DMS53 treated with DMSO at 0.1 percent for 48 hours (cell line): ENCODE measurements around the gene CDKN1C.

Experiments used
- DNase-seq: peaks from one replicate; lab custom pipeline; 2025; ENCODE audit not compliant: unreplicated experiment; lab: John Stamatoyannopoulos, UW

CDKN1C gene

DNA sequence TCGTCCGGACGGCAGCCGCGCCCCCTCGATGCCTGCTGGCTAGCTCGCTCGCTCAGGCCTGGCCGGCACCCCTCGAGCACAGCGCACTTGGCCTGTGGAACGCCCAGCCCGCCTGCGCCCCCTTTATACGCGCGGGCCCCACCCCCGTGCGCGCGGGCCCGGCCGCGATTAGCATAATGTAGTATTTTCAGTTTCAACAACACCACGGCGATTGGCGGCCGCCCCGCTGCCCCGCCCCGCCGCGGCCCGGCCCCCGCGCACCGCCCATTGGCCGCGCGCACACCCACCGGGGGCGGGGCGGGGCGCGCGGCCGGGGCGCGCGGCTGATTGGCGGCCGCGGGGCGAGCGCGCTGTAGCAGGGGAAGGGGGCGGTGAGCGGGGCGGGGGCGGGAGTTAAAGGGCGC is at the start of gene CDKN1C:
Gene CDKN1C, minus strand, starts transcription at position 98 of the 404 bp plus-strand sequence. CDS start 319 bp downstream, outside the sequence.
- DNase-seq, result peak; percentile 36

- no peak for DNase-seq
Observed at GRCh38 chr11:2934611-2935239, 49.1 kb upstream of the CDKN1C start.

- DNase-seq, result no peak
Observed at GRCh38 chr11:2934021-2934550, 48.5 kb upstream of the CDKN1C start.

DNA sequence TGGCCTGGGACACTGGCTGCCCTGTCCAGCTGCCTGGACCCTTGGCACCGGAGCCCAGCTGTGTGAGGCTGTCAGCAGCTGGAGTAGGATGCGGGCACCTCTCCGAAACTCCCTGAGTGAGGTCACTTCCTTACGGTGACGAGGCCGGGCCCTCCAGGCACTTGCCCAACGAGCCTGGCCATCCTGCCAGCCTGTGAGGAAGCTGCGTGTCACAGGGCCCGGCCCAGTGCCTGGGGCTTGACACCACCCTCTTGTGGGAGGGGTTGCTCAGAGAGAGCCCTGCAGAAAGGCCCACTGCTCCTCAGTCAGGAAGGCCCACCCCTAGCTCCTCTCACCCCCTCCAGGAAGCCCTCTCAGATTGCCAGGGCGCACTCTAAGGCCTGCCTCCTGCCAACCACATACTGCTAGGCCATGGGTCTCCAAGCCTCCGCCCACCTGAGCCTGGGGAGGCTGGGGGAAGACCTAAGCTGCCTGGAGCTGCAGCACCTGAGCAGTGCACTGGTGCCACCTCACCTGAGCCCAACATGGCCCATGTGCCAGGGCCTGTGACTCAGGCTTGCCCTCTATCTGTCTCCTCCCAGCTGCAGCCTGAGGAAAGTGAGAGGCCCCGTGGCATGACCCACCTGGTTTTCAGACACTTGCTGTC is 47.9 kb upstream of the CDKN1C start:
- peak; percentile 78 for DNase-seq

GRCh38 chr11:2932850-2933251 is 47.3 kb upstream of the CDKN1C start:
- peak; percentile 19 for DNase-seq

DNA sequence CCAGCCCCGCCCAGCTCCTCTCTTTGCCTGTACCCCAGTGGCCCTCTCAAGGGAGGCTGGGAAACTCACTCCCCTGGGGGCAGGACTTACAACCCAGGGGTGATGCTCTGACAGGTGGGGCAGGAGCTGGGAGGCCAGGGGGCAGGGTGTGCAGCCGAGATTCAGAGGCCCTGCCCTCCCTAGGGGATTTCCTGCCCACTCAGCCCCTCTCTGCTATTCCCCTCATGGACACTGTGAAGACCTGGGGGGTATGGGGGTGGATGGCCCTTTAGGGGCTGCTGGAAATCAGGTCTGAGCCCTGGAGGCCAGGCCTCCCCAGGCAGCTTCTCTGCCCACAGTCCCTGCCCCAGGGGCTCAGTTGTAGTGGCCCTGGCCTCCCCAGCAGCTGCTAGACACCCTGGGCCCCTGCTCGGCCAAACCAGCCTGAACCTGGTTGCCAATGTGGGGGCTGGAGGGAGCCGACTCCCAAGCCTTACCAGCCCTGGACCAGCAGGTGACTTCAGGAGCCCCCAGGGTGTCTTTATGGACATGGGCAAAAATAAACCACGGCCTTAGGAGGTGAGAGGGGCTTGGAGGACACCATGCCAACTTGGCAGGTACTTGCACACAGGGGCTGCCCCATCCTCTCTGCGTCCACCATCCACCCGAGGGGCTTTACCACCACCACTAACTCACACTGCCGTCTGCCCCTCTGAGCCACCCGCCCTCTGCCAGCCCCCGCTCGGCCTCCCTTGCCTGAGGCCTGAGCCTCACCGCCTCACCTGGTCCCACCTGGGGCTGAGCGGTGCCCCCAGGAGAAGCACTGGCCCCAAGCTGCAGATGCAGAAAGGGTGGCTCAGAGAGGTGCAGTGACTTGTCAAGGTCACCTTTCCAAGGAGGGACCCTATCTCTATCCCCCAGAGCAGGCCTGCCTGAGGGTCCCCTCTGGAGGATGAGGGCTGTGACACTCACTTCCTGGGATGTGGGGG is 46.5 kb upstream of the CDKN1C start:
- no peak for DNase-seq

DNA sequence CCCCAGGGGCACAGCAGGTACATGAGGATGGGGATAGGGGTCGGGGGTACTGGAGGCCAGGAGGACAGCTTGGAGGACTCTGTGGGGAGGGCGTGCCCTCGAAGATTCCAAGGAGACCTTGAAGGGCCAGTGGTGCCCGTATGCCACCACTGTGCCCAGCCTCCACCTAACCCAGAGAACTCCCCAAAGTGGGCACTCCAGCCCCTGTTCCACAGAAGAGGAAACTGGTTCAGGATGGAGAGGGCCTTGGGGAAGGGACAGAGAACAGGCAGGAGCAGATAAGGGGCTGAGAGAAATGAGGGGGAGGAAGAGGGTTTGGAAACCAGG is 45.8 kb upstream of the CDKN1C start:
- no peak for DNase-seq

DNA sequence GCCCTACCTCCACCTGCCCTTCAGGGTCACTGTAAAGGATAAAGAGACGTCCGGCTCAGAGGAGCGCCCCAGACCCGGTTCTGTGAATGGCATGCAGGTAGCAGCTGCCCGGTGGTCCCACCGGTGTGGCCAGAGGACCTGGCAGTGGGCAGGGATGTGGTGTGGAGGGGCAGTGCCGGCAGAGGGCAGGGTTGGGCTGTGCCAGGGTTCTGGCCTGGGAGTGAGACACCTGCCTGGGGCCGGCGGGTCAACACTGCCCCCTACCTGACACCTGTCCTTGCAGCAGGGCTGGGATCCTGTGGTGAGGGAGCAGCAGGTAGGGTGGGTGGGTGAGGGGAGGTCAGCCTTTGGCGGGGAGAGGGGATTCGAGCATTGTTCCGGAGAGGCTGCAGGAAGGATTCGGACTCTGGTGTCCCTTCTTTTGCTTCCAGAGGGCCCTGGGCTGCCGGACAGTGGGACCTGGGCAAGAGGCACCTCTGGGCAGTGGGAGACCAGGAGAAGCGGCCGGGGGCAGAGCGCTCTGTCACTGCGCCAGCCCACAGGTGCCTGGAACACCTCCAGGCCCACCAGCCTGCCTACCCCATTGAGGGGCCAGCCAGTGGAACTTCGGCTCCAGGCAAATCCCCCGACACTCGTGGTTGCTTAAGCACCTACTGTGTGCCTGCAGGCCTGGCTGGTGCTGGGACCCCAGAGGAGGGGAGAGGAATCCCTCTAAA is 45.3 kb upstream of the CDKN1C start:
- DNase-seq, result peak; percentile 86

DNA sequence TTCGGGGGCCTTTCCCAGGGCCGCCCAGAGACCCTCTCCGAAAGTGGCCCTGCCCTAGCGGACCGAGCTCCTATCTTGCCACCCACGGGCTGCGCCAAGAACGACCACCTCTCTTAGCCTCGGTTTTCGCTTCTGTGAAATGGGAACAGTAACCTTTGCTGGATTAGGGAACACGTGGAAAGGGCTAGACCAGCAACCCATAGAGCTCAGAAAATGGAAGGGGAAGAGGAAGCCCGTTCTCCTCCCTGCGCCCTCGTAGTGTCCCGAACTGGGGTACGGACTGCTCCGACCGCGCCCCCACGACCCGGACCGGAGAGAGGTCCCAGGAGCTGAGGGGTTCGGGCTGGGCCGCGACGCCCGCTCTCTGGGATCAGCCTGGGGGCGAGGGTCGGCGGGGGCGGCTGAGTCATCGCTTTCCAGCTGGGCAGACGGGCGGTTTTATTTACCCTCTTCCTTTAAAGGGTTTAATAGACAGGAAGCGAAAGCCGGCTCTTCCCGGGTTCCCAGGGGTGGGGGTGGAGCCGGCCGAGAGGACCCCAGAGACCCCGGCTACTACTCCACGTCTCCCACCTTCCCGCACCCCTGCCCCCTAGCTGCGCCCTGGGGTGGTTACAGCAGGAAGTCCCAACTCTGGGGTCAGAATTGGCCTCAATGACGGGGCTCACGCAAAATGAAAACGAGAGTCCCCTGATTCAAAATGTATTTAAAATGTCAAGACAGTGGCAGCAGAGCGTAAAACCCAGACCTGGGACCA is 44.6 kb upstream of the CDKN1C start:
- DNase-seq, result peak; percentile 80

DNA sequence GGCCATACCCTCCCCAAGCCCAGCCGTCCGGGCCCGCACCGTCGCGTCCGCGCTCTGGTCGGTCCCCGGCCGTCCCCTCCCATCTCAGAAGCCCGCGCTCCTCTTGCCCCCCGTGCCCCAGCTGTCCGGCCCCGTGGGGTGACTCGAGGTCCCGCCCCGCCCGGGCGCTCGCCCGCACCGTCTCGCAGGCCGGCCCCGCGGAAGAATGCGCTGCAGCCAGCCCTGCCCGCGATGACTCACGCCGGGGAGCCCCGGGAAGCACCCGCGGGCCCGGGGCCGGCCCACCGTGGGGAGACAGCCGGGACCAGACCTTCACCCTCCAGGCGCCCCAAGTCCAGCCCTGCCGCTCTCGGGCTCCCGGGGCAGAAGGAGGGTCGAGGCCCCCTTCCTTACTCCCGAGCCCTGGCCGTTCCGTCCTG is 44.0 kb upstream of the CDKN1C start:
- peak; percentile 60 for DNase-seq

- peak; percentile 60 for DNase-seq
Observed at GRCh38 chr11:2928605-2929530, 43.3 kb upstream of the CDKN1C start, which contains the start of gene PHLDA2. TSS of gene PHLDA2 (minus strand) at chr11:2929420. CDS start at chr11:2929364, 56 bp downstream.

GRCh38 chr11:2927851-2928604 is 42.5 kb upstream of the CDKN1C start:
- DNase-seq, result peak; percentile 17

DNA sequence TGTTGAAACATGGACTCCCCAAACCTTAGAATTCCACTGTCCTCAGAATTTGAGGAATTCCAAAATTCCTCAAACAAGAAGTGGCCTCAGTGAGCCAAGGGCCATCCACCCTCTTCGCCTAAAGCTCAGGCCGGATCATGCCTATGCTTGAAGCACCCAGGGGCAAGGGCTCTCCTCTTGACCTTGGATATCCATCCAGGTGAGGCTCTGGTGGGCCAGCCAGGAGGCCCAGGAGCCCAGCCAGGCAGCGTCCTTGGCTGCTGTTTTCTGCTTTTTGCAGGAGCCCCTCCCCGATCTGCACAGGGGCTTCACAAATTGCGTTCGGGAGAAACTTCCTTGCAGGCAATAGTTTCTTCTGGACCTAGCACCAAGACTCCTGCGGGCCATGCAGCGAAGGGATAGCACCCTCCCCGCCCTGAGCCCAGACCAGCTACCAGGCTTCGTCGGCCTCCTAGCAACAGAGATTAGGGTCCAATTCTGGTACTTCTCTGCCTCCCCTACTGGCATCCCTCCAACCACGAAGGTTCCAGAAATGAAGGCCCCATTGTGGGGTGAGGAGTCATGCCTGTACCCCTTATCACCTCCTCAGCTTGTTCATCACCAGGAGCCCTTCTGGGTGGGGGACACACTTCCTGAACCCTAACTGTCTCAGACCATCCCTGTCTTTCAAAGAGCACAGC is 41.7 kb upstream of the CDKN1C start:
- no peak for DNase-seq

DNA sequence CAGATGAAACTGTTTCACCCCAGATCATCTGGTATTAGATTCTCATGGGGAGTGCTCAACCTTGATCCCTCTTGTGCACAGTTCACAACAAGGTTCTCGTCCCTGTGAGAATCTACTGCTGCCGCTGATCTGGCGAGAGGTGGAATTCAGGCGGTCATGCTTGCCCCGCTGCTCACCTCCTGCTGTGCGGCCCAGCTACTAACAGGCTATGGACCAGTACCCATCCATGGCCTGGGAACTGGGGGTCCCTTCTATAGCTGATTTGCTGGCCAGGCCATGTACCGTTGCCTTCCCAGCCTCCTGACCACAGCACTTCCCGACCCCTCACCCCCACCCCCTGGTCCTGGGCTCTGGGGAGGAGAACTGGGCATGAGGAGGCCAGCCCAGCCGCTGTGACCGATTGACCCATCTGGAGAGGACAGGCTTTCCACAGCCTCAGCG is 41.1 kb upstream of the CDKN1C start:
- DNase-seq, result no peak

GRCh38 chr11:2924821-2925675 is 39.5 kb upstream of the CDKN1C start:
- no peak for DNase-seq

DNA sequence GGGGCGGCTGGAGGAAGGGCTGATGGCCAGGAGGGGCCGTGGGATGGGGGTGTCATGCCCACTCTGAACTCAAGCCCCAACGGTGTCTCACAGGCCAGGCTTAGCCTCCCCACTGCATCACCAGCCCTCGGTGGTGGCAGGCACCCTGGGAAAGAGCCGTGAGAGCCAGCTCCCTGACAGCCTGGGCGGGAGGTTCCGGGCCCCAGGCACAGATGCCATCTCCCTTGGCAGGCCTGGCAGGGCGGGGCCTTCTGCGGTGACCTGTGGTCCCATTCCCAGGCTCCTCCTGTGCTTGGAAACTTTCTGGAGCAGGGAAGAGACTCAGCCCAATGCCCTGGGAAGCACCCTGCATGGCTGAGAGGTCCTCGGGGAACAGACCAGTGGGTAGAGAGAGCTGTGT is 38.8 kb upstream of the CDKN1C start:
- DNase-seq, result no peak
